ENCODE results near the gene IL22RA1. TPM values are rescaled to one million over a fixed set of nuclear protein-coding genes. Genes with fewer than 3 reads are reported as not detected.

The IL22RA1 gene
- total and polyA plus RNA-seq, 2 experiments from 2014 or later = not detected

GRCh38 chr1:24155011-24155782 is 12.3 kb upstream of the IL22RA1 start:
- Histone ChIP-seq H3K9me3 (ENCODE audit: low read depth) (no peaks in the 10 kb centered on the region), H3K4me3 (no peak overlapping the region), H3K27me3 (no peaks in the 10 kb centered on the region), H3K27ac (peak overlapping the region; percentile 43), H3K4me1 (ENCODE audit: low read depth) (peaks cover 21% of the 10 kb centered on the region), H3K36me3 (peaks cover 3% of the 10 kb centered on the region)
- TF ChIP-seq CTCF (IDR thresholded peaks at IDR 0.05; ENCODE audit: low read depth, low read length) = peak; percentile 29
- no peak for DNase-seq (ENCODE audit: low read depth in 1 of 2, low spot score in 1 of 2)

- Histone ChIP-seq H3K36me3 (peaks cover 3% of the 10 kb centered on the region), H3K9me3 (ENCODE audit: low read depth) (no peaks in the 10 kb centered on the region), H3K4me3 (no peak overlapping the region), H3K27me3 (no peaks in the 10 kb centered on the region), H3K4me1 (ENCODE audit: low read depth) (peaks cover 21% of the 10 kb centered on the region), H3K27ac (no peak overlapping the region)
- no peak for DNase-seq (ENCODE audit: low read depth in 1 of 2, low spot score in 1 of 2)
- no peak for TF ChIP-seq CTCF (IDR thresholded peaks at IDR 0.05; ENCODE audit: low read depth, low read length)
Measured at GRCh38 chr1:24154215-24154614, 11.3 kb upstream of the IL22RA1 start.

- no peak for TF ChIP-seq CTCF (IDR thresholded peaks at IDR 0.05; ENCODE audit: low read depth, low read length)
- no peak for DNase-seq (ENCODE audit: low read depth in 1 of 2, low spot score in 1 of 2)
- Histone ChIP-seq H3K36me3 (peaks cover 3% of the 10 kb centered on the region), H3K4me1 (ENCODE audit: low read depth) (peaks cover 21% of the 10 kb centered on the region), H3K9me3 (ENCODE audit: low read depth) (no peaks in the 10 kb centered on the region), H3K27me3 (no peaks in the 10 kb centered on the region), H3K4me3 (no peak overlapping the region), H3K27ac (peak overlapping the region; percentile 100)
Measured at GRCh38 chr1:24152631-24153494, 9.9 kb upstream of the IL22RA1 start.

GRCh38 chr1:24151175-24151533 is 8.2 kb upstream of the IL22RA1 start:
- TF ChIP-seq CTCF (IDR thresholded peaks at IDR 0.05; ENCODE audit: low read depth, low read length) = no peak
- no peaks in the 10 kb centered on the region for H3K9me3 ChIP-seq (ENCODE audit: low read depth)
- no peaks in the 10 kb centered on the region for H3K27me3 ChIP-seq
- H3K27ac ChIP-seq = peak overlapping the region; percentile 100
- H3K4me1 ChIP-seq (ENCODE audit: low read depth) = peaks cover 21% of the 10 kb centered on the region
- no peak overlapping the region for H3K4me3 ChIP-seq
- peak in 1 of 2 donors; percentile 95 for DNase-seq (ENCODE audit: low read depth in 1 of 2, low spot score in 1 of 2)
- H3K36me3 ChIP-seq = no peaks in the 10 kb centered on the region

GRCh38 chr1:24150234-24151174 is 7.6 kb upstream of the IL22RA1 start:
- peak; percentile 82 to 88 for DNase-seq (ENCODE audit: low read depth in 1 of 2, low spot score in 1 of 2)
- Histone ChIP-seq H3K4me3 (peak overlapping the region; percentile 11), H3K9me3 (ENCODE audit: low read depth) (no peaks in the 10 kb centered on the region), H3K4me1 (ENCODE audit: low read depth) (peaks cover 21% of the 10 kb centered on the region), H3K27ac (peak overlapping the region; percentile 100), H3K27me3 (no peaks in the 10 kb centered on the region), H3K36me3 (no peaks in the 10 kb centered on the region)
- peak; percentile 75 for TF ChIP-seq CTCF (IDR thresholded peaks at IDR 0.05; ENCODE audit: low read depth, low read length)
